GM15510 (cell line): Measurements from ENCODE around the gene PLEKHO1.

Experiments used
- POLR2A ChIP-seq: IDR thresholded peaks from 3 replicates; pipeline ENCODE4 v1.6.1; 2011; ENCODE audit warnings: borderline replicate concordance; ENCODE audit not compliant: insufficient read length; ENCODE audit errors: extremely low read depth

PLEKHO1 gene

GRCh38 chr1:150161747-150162581, 12.2 kb downstream of the PLEKHO1 start:
- TF ChIP-seq POLR2A = peak; percentile 34

- no peak for TF ChIP-seq POLR2A
These were observed 12.8 kb downstream of the PLEKHO1 start for GRCh38 chr1:150162582-150162861.

- peak; percentile 57 for TF ChIP-seq POLR2A
These were observed 13.4 kb downstream of the PLEKHO1 start for GRCh38 chr1:150162862-150163706.

GRCh38 chr1:150164224-150164623, 14.5 kb downstream of the PLEKHO1 start:
- no peak for TF ChIP-seq POLR2A

GRCh38 chr1:150164779-150165178, 15.1 kb downstream of the PLEKHO1 start:
- TF ChIP-seq POLR2A = no peak

- TF ChIP-seq POLR2A = no peak
These were observed 16.2 kb downstream of the PLEKHO1 start for GRCh38 chr1:150165622-150166612.

- TF ChIP-seq POLR2A = no peak
These were observed 19.4 kb downstream of the PLEKHO1 start for GRCh38 chr1:150168960-150169601.

GRCh38 chr1:150171801-150172200, 22.1 kb downstream of the PLEKHO1 start:
- no peak for TF ChIP-seq POLR2A

GRCh38 chr1:150173141-150173585, 23.4 kb downstream of the PLEKHO1 start:
- no peak for TF ChIP-seq POLR2A

- no peak for TF ChIP-seq POLR2A
These were observed 26.9 kb downstream of the PLEKHO1 start for GRCh38 chr1:150176593-150176992.

- TF ChIP-seq POLR2A = no peak
These were observed 28.8 kb downstream of the PLEKHO1 start for GRCh38 chr1:150178548-150178947.

- no peak for TF ChIP-seq POLR2A
These were observed 30.2 kb downstream of the PLEKHO1 start for GRCh38 chr1:150179867-150180266.

GRCh38 chr1:150180474-150180873, 30.8 kb downstream of the PLEKHO1 start:
- TF ChIP-seq POLR2A = no peak

- no peak for TF ChIP-seq POLR2A
These were observed 32.5 kb downstream of the PLEKHO1 start for GRCh38 chr1:150182247-150182646.
